GM12891 (cell line): ENCODE results near the gene COMMD8.

Experiments
- PAX5 ChIP-seq: IDR thresholded peaks from 2 replicates; pipeline ENCODE4 v1.6.1; 2011; ENCODE audit warnings: low read length, moderate library complexity, mild to moderate bottlenecking; ENCODE audit not compliant: insufficient read depth, severe bottlenecking
- POLR2A ChIP-seq: IDR thresholded peaks from 2 replicates; pipeline ENCODE4 v1.6.1; 2011; ENCODE audit warnings: low read depth, low read length, control low read depth
- POLR2AphosphoS5 ChIP-seq: IDR thresholded peaks from 2 replicates; pipeline ENCODE4 v1.6.1; 2011; ENCODE audit warnings: low read depth, low read length, control low read depth
- POU2F2 ChIP-seq: IDR thresholded peaks from 2 replicates; pipeline ENCODE4 v1.6.1; 2011; ENCODE audit warnings: low read depth, mild to moderate bottlenecking, control low read depth, low read length, moderate library complexity
- SPI1 ChIP-seq: IDR thresholded peaks from 2 replicates; pipeline ENCODE4 v1.6.1; 2011; ENCODE audit warnings: low read depth, low read length, control low read depth
- TAF1 ChIP-seq: IDR thresholded peaks from 2 replicates; pipeline ENCODE4 v1.6.1; 2011; ENCODE audit warnings: low read depth, low read length, control low read depth

GRCh38 chr4:47505666-47506065 is 42.2 kb upstream of the COMMD8 start:
- TF ChIP-seq POLR2A (no peak), POLR2AphosphoS5 (no peak), PAX5 (no peak), TAF1 (no peak), SPI1 (no peak), POU2F2 (no peak)
